HG03159 (cell line): Measurements from ENCODE around the gene SECISBP2L.

Experiments
- ATAC-seq: cut with Tn5 transposase; IDR thresholded peaks from one replicate; pipeline ENCODE4 v1.9.1; 2021; ENCODE audit warnings: mild to moderate bottlenecking, moderate library complexity; ENCODE audit not compliant: unreplicated experiment

The SECISBP2L gene

GRCh38 chr15:49059491-49059890 lies 13.2 kb upstream of the SECISBP2L start:
- ATAC-seq: no peak

- no peak for ATAC-seq
These were observed 12.3 kb upstream of the SECISBP2L start for GRCh38 chr15:49058559-49058958.

DNA sequence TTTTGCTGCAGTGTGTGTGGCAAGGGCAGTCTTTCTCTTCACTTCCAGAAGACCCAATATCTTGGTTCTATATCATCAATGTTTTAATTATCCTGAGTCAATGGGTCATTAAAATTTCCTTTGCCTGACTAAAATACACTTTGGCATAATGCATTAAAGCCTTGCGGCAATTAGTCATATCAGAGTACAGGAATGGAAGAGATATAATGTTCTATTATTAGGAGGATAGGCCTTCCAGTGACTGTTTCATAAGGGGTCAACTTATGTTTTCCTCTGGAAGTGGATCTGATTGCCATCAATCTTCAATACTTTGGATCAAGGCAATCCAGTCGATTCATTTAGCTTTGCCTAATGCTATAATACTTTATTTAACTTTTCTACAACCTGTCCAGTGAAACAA lies 9.4 kb upstream of the SECISBP2L start:
- ATAC-seq: no peak

GRCh38 chr15:49052662-49053061 lies 6.4 kb upstream of the SECISBP2L start:
- no peak for ATAC-seq

DNA sequence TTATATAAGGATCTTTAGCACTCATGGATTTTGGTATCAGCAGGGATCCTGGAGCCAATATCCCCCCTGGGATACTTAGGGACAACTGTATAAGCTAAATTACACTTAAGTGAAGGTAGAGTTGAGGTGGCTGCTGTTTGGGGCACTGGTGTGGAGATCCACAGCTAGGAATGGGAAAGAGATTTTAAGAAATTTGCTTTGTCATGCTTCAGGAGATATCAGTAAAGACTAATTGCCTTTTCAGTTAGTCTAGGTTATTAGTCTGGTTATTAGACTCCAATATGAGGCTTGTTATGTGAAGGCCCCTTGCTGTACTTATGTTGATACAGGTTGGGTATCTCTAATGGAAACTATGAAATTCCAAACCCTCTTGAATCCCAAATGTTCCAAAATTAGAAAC lies 1.2 kb upstream of the SECISBP2L start:
- no peak for ATAC-seq

DNA sequence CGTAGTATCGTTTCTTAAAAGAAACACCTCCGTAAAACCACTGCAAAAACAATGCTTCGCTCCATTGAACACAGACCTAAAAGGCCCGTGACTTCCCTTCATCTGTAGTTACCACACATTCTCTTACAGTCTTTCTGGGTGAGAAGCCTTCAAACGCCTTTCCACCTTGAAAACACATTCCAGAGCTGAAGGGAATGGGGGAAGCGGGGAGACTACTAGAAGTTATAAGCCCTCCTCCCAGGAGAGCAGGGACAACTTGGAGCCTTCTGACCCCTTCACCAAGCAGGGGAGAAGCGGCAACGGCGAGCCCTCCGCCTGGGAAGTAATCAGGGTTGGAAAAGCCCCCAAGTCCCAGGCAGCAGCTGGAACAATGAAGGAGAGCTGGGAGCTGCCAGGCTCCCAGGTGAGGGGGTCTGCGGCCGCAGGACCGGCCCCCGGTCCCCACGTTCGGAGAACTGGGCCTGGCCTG lies 461 bp downstream of the SECISBP2L start:
- peak; percentile 37 for ATAC-seq

DNA sequence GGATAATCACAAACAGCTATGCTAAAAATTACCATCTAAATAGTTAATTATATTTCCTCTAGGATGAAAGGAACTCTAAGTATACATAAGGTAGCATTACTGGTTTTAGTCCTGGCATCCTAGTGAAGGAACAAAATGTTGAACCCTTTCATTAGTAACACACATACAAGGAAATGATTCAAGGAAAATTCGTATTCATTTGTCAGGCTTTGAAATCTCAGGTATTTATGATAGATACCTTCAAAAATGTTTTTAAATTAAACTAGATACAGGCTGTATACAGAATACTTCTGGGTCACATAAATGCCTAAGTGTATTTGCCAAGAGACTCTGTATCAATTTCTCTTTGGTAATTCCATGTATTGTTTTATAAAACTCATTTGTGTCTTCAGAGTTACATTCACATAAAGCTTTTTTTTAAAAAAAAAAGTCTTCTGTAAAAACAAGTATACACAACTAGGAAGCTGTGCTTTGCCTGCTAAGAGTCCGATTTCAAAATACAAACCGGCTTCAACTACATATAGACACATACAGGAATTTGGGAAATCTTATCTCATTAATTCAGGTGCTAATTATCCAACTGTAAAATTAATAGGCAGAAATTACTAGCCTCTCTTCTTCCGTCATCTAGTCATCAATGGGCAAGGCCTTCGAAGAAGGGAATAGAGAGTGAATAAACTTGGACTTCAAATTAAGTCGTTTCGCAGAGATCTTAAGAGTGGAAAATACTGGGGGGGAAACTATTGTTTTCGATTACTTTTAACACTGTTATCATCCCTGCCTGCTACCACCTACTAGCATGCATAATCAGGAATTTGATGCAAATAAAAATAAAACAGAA lies 1.3 kb downstream of the SECISBP2L start:
- ATAC-seq: no peak

DNA sequence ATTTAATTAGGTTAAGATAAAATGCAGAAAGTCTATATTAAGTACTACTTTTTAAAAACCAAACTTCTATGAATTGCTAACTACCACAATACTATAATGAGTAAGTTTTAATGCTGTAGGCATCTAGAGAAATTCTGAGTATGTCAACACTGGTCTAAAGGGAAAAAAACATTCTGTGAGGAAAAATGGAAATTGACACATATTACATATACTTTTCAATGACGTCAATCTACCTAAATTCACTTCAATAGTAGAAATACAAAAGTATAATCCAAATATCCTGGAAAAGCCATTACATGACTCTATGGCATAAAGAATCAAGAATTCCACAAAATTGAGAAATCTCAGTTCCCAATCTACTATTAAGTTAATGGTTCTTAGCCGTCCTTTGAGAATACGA lies 2.2 kb downstream of the SECISBP2L start:
- ATAC-seq: no peak

GRCh38 chr15:49042165-49042564 lies 4.1 kb downstream of the SECISBP2L start:
- no peak for ATAC-seq

GRCh38 chr15:49041426-49041825 lies 4.8 kb downstream of the SECISBP2L start:
- ATAC-seq: no peak

DNA sequence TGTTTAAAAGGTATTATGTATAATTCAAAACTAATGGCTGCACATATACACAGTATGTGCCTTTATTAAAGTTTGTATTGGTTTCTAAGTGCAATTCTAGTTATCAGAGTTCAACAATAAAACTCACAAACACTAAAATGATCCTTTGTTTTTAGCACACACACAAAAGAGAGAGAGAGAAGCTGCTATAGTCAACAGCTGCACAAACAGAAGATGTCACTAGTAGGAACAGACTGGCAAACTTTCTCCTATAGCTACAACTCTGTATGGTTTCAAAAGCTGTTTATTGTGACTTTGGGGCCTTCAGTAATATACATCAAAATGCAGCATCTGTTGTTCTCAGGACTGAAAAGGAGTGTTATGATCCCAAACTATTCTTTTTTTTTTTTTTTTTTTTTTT lies 6.1 kb downstream of the SECISBP2L start:
- ATAC-seq: no peak

GRCh38 chr15:49038382-49038781 lies 7.9 kb downstream of the SECISBP2L start:
- ATAC-seq: no peak

- ATAC-seq: no peak
These were observed 8.7 kb downstream of the SECISBP2L start for GRCh38 chr15:49037546-49037940.

DNA sequence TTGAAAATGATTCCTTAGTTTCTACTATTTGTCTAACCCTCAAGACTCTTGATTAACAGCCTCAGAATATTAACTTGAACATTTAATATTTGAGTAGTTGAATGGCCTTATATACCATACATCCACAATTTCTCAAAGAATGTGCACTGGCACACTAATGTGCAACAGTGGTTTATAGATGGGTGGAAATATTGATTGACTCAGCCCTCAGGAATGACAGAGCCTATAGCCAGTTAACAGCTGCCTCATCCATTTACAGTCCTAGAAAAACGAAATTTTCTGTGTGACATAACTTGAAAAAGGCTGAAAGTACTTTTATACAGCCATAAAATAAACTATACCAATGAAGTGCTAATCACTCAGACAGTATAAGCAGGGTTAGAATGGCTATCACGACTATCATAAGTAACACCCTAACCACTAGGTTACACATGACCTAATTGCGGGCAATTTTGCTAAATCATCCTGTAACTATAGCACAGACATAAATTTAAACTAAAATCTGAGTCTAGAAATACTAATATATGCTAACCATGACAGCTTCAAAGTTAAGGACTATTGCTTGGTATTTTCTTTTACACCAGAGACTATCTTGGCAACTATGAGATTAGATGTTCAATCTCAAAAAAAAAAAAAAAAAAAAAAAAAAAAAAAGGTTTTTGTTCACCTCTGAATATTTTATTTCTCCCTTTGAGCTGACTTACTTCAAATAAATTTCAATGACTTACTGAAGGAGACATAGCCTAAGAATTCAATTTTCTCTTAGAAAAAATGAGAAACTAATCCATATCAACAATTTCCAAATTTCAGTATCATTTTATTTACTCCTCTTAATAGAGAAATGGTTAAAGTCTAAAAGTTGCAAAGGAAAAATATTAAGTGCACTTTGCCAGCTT lies 9.3 kb downstream of the SECISBP2L start:
- no peak for ATAC-seq

DNA sequence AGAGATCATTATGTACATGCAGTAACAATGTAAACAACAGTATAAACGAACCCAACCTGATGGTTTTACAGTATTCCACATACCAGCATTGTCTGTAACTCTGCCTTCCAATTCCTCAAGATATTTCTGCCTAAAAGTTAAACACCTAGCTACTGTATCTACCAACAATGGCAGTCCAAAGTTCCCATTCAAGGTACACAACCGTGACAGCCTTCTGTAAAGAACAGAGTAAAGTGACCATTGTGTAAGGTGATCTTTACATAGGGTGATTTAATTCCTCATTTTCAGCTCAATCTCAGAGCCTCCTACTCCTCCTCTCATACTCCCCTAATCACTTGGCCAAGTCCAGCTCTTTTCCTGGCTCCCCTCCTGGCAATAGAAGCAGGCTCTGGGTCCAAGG lies 10.4 kb downstream of the SECISBP2L start:
- no peak for ATAC-seq

DNA sequence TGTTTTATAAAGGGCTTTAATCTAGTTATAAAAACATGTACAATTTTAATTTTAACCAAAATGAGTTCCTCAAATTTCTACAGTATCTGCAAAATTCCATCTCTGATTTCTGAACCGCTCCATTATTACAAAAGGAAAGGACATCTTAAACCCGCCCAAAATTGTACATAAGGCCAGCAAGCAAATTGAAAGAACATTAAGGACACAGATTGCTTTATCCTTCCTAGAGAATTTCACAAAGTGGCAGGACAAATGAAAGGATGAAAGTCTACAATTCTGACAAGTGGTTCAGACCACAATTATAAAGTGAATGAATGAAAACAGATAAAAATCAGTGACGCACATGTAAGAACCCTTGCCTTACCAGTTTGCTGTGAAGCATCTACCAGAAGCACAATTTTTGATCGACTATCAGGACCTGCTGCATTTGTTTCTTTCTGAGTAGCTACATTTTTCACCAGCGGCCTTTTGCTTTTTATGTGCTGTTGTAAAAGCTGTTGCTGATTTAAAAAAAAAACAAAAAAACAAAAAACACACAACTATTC lies 13.6 kb downstream of the SECISBP2L start:
- ATAC-seq: no peak

DNA sequence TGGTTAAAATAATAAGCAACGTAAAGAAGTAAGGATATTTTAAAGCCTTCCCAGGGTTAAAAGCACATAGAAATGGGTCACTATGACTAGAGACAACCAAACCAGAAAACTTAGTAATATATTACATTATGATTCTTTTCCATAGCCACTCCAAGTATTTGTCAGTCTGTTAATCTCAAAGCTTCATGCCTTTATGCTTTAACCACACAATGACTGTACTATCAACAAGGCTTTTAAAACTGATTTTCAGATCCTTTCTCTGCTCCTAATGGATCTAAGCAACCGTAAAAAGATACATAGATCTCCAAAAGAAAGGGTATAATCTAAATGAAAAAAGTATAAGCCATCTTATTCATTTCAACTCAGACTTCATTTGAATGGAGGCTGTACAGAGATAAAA lies 14.4 kb downstream of the SECISBP2L start:
- no peak for ATAC-seq

DNA sequence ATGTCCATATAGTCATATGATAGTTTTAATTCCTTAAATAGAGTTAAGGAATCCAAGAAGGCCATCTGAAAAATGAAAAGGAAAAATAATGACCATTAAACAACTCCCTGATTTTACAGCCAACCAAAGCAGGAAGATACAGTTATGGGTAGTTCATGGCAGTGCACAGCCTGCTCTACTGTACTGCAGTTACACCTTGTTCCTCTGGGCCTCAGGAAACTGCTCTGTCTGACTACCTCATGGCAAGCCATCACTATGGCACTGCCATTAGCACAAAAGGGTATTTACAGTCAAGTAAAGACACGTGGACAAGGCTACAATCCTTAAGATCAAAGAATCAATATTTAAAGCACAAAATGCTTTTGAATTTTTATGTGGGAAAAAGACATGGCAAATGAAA lies 19.5 kb downstream of the SECISBP2L start:
- no peak for ATAC-seq

- ATAC-seq: peak; percentile 67
These were observed 21.4 kb downstream of the SECISBP2L start for GRCh38 chr15:49024840-49025239.

DNA sequence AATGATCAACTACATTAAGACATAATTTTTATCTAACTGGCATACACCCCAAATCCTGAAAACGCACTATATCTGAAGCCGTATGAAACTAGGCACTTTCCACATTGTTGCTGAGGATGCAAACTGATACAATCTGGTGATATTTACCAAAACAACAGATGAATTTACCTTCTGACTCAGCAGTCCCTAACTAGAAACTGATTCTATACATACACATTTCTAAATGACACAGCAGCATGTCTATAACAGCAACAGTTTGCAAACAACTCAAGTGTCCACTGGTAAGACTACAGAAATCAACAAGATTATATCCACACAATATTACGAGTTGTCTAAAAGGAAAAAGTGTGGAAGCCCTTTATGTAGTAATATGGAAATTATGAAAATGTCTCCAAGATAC lies 22.9 kb downstream of the SECISBP2L start:
- no peak for ATAC-seq

DNA sequence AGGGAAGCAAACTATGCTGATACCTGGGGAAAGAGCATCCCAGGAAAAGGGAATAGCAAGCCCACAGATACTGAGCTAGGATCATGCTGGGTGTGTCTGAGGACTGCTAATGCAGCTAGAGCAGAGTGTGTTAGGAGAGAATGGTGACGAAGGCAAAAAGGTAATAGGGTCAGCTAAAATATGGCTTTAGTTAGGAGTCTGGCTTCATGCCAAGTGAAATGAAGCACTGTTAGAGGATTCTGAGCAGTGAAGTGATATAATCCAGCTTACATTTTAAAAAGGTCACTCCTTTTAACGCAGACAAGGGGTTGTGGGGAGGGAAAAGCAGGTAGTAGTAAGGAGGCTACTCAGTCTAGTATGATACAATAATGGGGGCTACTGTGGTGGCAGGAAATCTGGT lies 30.4 kb downstream of the SECISBP2L start:
- ATAC-seq: no peak

DNA sequence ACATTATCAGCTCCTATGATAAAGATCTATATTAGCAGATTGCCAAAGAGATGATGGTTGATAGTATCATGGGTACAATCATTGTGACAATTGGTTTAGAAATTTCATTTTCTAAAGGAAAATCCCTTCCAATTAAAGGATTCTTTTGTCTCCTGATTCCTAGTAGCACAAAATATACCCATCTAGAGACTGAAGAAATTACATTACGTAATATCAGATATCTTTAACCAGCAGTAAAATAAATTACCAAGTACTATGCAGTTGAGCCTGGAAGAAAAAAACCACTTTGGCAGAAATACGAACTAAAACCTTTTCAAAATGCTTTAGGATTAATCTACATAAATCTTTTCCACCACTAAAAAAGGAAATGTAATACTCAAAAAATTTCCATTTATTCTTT lies 46.9 kb downstream of the SECISBP2L start:
- no peak for ATAC-seq
